H1 (cell line): ENCODE results near the gene CAVIN1.

Experiments used
- CHD2 ChIP-seq: IDR thresholded peaks from 2 replicates; pipeline ENCODE4 v1.6.1; 2012; ENCODE audit warnings: low read length, improper control_type of control experiment
- EP300 ChIP-seq, 2 experiments: IDR thresholded peaks; 1 replicate in 1 of 2; 2 replicates in 1 of 2; pipeline ENCODE4 v1.6.1; 2011 to 2012; ENCODE audit warnings: low read depth in 2 of 2, low read length in 2 of 2, mild to moderate bottlenecking in 2 of 2, borderline replicate concordance in 1 of 2, inconsistent platforms in 1 of 2, moderate library complexity in 1 of 2
- POLR2A ChIP-seq, 2 experiments: IDR thresholded peaks; 1 replicate in 1 of 2; 2 replicates in 1 of 2; pipeline ENCODE4 v1.6.1; 2011; ENCODE audit warnings: low read depth in 2 of 2, low read length in 2 of 2, mild to moderate bottlenecking in 2 of 2; ENCODE audit errors: control extremely low read depth in 1 of 2
- RAD21 ChIP-seq, 2 experiments: IDR thresholded peaks in 1 of 2; conservative IDR thresholded peaks in 1 of 2; 2 replicates each; pipeline ENCODE4 v1.6.1; 2011; ENCODE audit warnings: low read depth in 2 of 2, low read length in 2 of 2, improper control_type of control experiment in 1 of 2, inconsistent platforms in 1 of 2, mild to moderate bottlenecking in 1 of 2, moderate library complexity in 1 of 2
- RNF2 ChIP-seq: fragments of 200-900, 300-1000 bp; sonication (generic); IDR thresholded peaks from 2 replicates; pipeline ENCODE4 v1.7.1; 2016; ENCODE audit warnings: borderline replicate concordance, low read depth, mild to moderate bottlenecking, antibody characterized with exemption, low read length; ENCODE audit not compliant: poor library complexity, severe bottlenecking; ENCODE audit errors: missing control alignments
- TF ChIP-seq, protein P1 (sequence below), 3 experiments: IDR thresholded peaks; 1 replicate in 2 of 3; 2 replicates in 1 of 3; pipeline versions ENCODE4 v1.5.1 to v1.6.1; 2011; ENCODE audit warnings: low read length in 3 of 3, mild to moderate bottlenecking in 3 of 3, inconsistent platforms in 2 of 3, low read depth in 1 of 3, moderate library complexity in 1 of 3; ENCODE audit not compliant: insufficient read depth in 1 of 3; ENCODE audit errors: control extremely low read depth in 1 of 3
- TF ChIP-seq, protein P2 (sequence below): IDR thresholded peaks from 2 replicates; pipeline ENCODE4 v1.6.1; 2011; ENCODE audit warnings: low read depth, mild to moderate bottlenecking, low read length; ENCODE audit not compliant: insufficient read depth

GRCh38 chr17:42402117-42402516 is 20.9 kb downstream of the CAVIN1 start:
- TF ChIP-seq, protein P1, sequence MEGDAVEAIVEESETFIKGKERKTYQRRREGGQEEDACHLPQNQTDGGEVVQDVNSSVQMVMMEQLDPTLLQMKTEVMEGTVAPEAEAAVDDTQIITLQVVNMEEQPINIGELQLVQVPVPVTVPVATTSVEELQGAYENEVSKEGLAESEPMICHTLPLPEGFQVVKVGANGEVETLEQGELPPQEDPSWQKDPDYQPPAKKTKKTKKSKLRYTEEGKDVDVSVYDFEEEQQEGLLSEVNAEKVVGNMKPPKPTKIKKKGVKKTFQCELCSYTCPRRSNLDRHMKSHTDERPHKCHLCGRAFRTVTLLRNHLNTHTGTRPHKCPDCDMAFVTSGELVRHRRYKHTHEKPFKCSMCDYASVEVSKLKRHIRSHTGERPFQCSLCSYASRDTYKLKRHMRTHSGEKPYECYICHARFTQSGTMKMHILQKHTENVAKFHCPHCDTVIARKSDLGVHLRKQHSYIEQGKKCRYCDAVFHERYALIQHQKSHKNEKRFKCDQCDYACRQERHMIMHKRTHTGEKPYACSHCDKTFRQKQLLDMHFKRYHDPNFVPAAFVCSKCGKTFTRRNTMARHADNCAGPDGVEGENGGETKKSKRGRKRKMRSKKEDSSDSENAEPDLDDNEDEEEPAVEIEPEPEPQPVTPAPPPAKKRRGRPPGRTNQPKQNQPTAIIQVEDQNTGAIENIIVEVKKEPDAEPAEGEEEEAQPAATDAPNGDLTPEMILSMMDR (IDR thresholded peaks at IDR 0.05; ENCODE audit: control extremely low read depth in 1 of 3, insufficient read depth in 1 of 3, low read depth in 1 of 3, low read length in 3 of 3) = no peak
- TF ChIP-seq, protein P2, sequence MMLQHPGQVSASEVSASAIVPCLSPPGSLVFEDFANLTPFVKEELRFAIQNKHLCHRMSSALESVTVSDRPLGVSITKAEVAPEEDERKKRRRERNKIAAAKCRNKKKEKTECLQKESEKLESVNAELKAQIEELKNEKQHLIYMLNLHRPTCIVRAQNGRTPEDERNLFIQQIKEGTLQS = no peak
- no peak for TF ChIP-seq POLR2A (IDR thresholded peaks at IDR 0.05; ENCODE audit: control extremely low read depth in 1 of 2, low read depth in 2 of 2, low read length in 2 of 2)
- TF ChIP-seq RNF2 = no peak
- no peak for TF ChIP-seq CHD2
- no peak for TF ChIP-seq EP300 (IDR thresholded peaks at IDR 0.05; ENCODE audit: borderline replicate concordance in 1 of 2, low read depth in 2 of 2, low read length in 2 of 2)
- TF ChIP-seq RAD21 (IDR thresholded peaks at IDR 0.05 in 1 of 2, conservative IDR thresholded peaks at IDR 0.05 in 1 of 2; ENCODE audit: low read depth in 2 of 2, low read length in 2 of 2) = no peak
